ENCODE results near the gene OR6A2. TPM values are rescaled to one million over a fixed set of nuclear protein-coding genes. Genes with fewer than 3 reads are reported as not detected.
A peak's percentile ranks its signal among the peaks of the same experiment; 100 is the strongest.

Gene OR6A2
- total RNA-seq, 2 donors from 2014 or later = 0.57 TPM; not detected in 1

DNA sequence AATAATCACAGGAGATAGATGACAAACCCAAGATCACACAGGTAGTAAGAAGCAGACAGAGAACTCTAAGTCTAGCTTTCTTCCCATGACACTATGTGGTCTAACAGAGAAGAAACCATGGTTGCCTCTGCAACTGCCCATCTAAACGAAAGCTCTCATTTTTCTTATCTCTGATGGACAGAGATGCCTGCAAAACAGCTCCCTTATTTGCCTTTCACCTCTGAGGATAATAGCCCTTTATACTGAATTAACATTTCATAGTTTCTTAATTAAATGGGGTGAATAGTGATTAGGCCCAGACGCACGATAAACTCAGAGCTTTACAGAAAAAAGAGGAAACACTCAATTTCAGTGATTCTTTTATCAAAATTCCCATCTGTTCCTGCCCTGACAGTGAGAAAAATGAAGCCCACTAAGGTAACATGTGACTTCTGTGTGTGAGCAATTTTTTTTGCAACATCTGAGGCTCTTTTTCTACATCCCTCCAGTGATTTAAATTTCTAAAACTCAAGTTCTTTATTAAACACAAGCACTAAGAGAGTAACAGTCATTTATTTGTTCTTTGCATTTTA lies 52.3 kb downstream of the OR6A2 start:
- Histone ChIP-seq H3K4me1 (replicated peaks) (no peaks in the 10 kb centered on the region), H3K9me3 (no peaks in the 10 kb centered on the region), H3K27me3 (replicated peaks; ENCODE audit: insufficient read depth) (no peaks in the 10 kb centered on the region), H3K36me3 (no peaks in the 10 kb centered on the region), H3K4me3 (no peak overlapping the region), H3K27ac (no peak overlapping the region)
- intact Hi-C loops (cut with DNase I) = no loop called here
- 85% methylated on average over 3 of the region's 3 CpGs for WGBS
- DNase-seq (ENCODE audit: low spot score) = no peak
- TF ChIP-seq, protein P1, sequence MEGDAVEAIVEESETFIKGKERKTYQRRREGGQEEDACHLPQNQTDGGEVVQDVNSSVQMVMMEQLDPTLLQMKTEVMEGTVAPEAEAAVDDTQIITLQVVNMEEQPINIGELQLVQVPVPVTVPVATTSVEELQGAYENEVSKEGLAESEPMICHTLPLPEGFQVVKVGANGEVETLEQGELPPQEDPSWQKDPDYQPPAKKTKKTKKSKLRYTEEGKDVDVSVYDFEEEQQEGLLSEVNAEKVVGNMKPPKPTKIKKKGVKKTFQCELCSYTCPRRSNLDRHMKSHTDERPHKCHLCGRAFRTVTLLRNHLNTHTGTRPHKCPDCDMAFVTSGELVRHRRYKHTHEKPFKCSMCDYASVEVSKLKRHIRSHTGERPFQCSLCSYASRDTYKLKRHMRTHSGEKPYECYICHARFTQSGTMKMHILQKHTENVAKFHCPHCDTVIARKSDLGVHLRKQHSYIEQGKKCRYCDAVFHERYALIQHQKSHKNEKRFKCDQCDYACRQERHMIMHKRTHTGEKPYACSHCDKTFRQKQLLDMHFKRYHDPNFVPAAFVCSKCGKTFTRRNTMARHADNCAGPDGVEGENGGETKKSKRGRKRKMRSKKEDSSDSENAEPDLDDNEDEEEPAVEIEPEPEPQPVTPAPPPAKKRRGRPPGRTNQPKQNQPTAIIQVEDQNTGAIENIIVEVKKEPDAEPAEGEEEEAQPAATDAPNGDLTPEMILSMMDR (IDR thresholded peaks at IDR 0.05) = no peak
- TF ChIP-seq POLR2A (IDR thresholded peaks at IDR 0.05) (no peak), POLR2AphosphoS5 (IDR thresholded peaks at IDR 0.05) (no peak)

DNA sequence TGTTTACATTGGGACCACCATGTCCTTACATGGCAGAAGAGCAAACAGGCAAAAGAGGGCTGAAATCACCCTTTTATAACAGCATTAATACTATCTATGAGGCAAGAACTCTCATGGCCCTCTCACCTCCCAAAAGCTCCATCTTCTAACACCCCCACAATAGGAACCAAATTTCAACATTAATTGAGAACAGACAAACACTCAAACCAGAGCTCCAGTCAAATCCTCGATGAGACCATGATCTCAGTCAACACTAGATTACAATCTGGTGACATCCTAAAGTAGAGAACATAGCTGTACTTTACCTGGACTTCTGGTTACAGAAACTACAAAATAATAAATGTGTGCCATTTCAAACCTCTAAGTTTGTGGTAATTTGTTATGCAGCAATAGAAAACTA lies 52.9 kb downstream of the OR6A2 start:
- H3K27ac ChIP-seq = peak overlapping the region; percentile 20 to 45
- 59% methylated on average over 1 of the region's 1 CpG for WGBS
- no peak for DNase-seq (ENCODE audit: low spot score)
- H3K27me3 ChIP-seq (replicated peaks; ENCODE audit: insufficient read depth) = no peaks in the 10 kb centered on the region
- no peak overlapping the region for H3K4me3 ChIP-seq
- H3K36me3 ChIP-seq = no peaks in the 10 kb centered on the region
- H3K9me3 ChIP-seq = no peaks in the 10 kb centered on the region
- H3K4me1 ChIP-seq (replicated peaks) = no peaks in the 10 kb centered on the region
- intact Hi-C loops (cut with DNase I) = no loop called here
- TF ChIP-seq POLR2A (IDR thresholded peaks at IDR 0.05) (no peak), POLR2AphosphoS5 (IDR thresholded peaks at IDR 0.05) (no peak)
- TF ChIP-seq, protein P1 (IDR thresholded peaks at IDR 0.05) = no peak

DNA sequence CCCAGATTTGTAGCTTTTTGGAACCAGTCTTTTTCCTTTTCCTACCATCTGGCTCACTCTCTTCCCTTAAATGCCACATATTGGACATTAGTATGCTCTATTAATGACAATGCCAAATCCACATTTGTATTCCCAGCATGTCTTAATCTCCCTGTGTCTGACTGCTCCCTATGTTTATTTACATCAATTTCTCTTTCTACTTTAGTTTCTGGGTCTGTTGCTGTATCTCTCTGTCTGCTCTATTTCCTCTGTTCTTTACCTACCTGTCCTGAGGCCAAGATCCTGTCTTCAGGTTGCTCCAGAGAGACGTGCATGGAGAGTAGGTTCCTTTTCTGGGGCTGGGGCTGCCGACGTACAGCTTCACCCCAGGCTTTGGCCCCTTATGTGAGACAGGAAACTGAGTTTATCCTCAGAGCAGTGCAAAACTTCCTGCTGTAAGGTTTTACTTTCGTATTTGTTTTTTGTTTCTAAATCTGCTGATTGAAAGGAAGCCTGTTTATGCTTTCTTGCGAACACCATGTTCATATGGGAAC lies 53.3 kb downstream of the OR6A2 start:
- 58% methylated on average over 5 of the region's 5 CpGs for WGBS
- intact Hi-C loops (cut with DNase I) = no loop called here
- TF ChIP-seq POLR2AphosphoS5 (IDR thresholded peaks at IDR 0.05) (peak; percentile 22), POLR2A (IDR thresholded peaks at IDR 0.05) (no peak)
- TF ChIP-seq, protein P1 (IDR thresholded peaks at IDR 0.05) = no peak
- peak overlapping the region; percentile 20 to 45 for H3K27ac ChIP-seq
- H3K9me3 ChIP-seq = no peaks in the 10 kb centered on the region
- H3K27me3 ChIP-seq (replicated peaks; ENCODE audit: insufficient read depth) = no peaks in the 10 kb centered on the region
- H3K4me3 ChIP-seq = no peak overlapping the region
- H3K4me1 ChIP-seq (replicated peaks) = no peaks in the 10 kb centered on the region
- no peak for DNase-seq (ENCODE audit: low spot score)
- no peaks in the 10 kb centered on the region for H3K36me3 ChIP-seq

DNA sequence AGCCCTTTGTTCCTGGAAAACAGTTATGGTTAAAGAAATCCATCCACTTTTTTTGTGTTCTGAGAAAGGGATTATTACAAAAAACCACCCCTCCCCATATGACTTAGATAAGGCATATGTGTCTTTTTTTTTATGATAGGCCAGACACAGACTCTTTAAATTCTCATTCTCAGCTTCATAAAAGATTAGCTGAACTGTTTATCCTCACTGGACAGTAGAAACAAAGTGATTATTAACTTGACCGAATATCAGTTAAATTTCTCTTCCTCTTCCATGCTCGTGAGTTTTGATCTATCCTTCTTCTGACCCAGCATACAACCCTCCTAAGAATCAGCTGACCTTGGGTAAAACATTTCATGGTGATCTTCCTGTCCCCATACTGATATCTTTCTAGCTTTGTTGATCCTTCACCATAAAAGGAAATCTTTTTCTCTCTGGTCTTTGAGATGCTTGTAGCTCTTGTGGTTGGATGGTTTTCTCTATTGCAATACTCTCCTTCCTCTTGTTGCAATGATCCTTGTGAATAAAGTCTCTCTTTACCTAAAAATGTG lies 53.9 kb downstream of the OR6A2 start:
- 73% methylated on average over 2 of the region's 2 CpGs for WGBS
- H3K27ac ChIP-seq = peak overlapping the region in 1 of 2 donors; percentile 38

More for the DNA sequence above, 53.9 kb downstream of the OR6A2 start:
- no peak overlapping the region for H3K4me3 ChIP-seq
- no peaks in the 10 kb centered on the region for H3K27me3 ChIP-seq (replicated peaks; ENCODE audit: insufficient read depth)
- DNase-seq (ENCODE audit: low spot score) = no peak
- intact Hi-C loops (cut with DNase I) = no loop called here
- H3K9me3 ChIP-seq = no peaks in the 10 kb centered on the region
- H3K36me3 ChIP-seq = no peaks in the 10 kb centered on the region
- TF ChIP-seq POLR2A (IDR thresholded peaks at IDR 0.05) = no peak
- TF ChIP-seq, protein P1 (IDR thresholded peaks at IDR 0.05) = no peak
- no peak for TF ChIP-seq POLR2AphosphoS5 (IDR thresholded peaks at IDR 0.05)
- no peaks in the 10 kb centered on the region for H3K4me1 ChIP-seq (replicated peaks)
